RWPE1 (cell line): ENCODE results near the gene WNT7B.

Source experiments
- CTCF ChIA-PET: fragments of 350-600 bp; sonication (Branson Sonifier 250); formaldehyde crosslinking; extraction: SDS; loops from one replicate; lab custom pipeline; 2021; lab: Yijun Ruan, JAX
- POLR2A ChIA-PET: fragments of 400-600 bp; formaldehyde crosslinking; extraction: SDS; loops from one replicate; lab custom pipeline; 2020; ENCODE audit warnings: antibody characterized with exemption; ENCODE audit not compliant: low non-redundant PET; lab: Yijun Ruan, JAX
- DNase-seq: peaks from one replicate; pipeline ENCODE4 v3.0.0; 2012; ENCODE audit warnings: low spot score
- H3K27ac ChIP-seq: fragments of 450-650 bp; 2 replicates; pipeline ENCODE4 v1.5.1; 2017
- CTCF ChIP-seq: fragments of 450-650 bp; conservative IDR thresholded peaks from 2 replicates; pipeline ENCODE4 v1.5.1; 2017; ENCODE audit warnings: low read depth, mild to moderate bottlenecking

WNT7B gene

GRCh38 chr22:45884201-45885062 lies 92.5 kb downstream of the WNT7B start:
- POLR2A ChIA-PET = no interaction called here
- no peak for TF ChIP-seq CTCF

GRCh38 chr22:45883811-45884170 lies 93.2 kb downstream of the WNT7B start:
- ChIA-PET CTCF (no interaction called here), POLR2A (no interaction called here)
- DNase-seq = no peak
- H3K27ac ChIP-seq = 0 out of 2 replicates have a peak overlapping the region, but pooled peaks have one; percentile 7
- TF ChIP-seq CTCF = no peak

More at GRCh38 chr22:45884201-45885062, 92.5 kb downstream of the WNT7B start:
- CTCF ChIA-PET = interaction anchor here (0.6 kb wide), 1 partner anchor 20 kb away, joined by 5 read pairs; no protein-coding TSS in a partner anchor
- DNase-seq = no peak
- peak overlapping the region; percentile 7; the same call in 1 of the 2 replicates for H3K27ac ChIP-seq

- CTCF ChIA-PET = no interaction called here
- DNase-seq = no peak
- POLR2A ChIA-PET = no interaction called here
- TF ChIP-seq CTCF = no peak
- peak overlapping the region; percentile 54 for H3K27ac ChIP-seq
Observed at GRCh38 chr22:45882881-45883810, 93.8 kb downstream of the WNT7B start.

- DNase-seq = no peak
- no peak overlapping the region for H3K27ac ChIP-seq
- CTCF ChIA-PET = no interaction called here
- TF ChIP-seq CTCF = no peak
- POLR2A ChIA-PET = no interaction called here
Observed at GRCh38 chr22:45881524-45881875, 95.5 kb downstream of the WNT7B start.

- no peak overlapping the region for H3K27ac ChIP-seq
- DNase-seq = no peak
- POLR2A ChIA-PET = no interaction called here
- TF ChIP-seq CTCF = no peak
- CTCF ChIA-PET = no interaction called here
Observed at GRCh38 chr22:45880716-45881523, 96.0 kb downstream of the WNT7B start.
